Cardiac muscle cell (in vitro differentiated cells and primary cell): ENCODE measurements around the gene HNRNPF. TPM values are rescaled to one million over a fixed set of nuclear protein-coding genes. Genes with fewer than 3 reads are reported as not detected.
"Not testable (repeated sequence)": the region's sequence is repeated elsewhere in the genome, so short reads cannot be mapped to it uniquely, and the experiment has no call there.

Source experiments
- DNase-seq, 2 donors: peaks; one replicate each; pipeline versions ENCODE4 v3.0.0 to v3.0.0-alpha.2; 2010 to 2017; ENCODE audit warnings: low read depth in 1 of 2, low spot score in 1 of 2
- H3K27ac ChIP-seq: fragments of 200-600 bp; sonication (generic); 2 replicates; pipeline ENCODE4 v1.5.1; 2016
- H3K27me3 ChIP-seq: fragments of 200-600 bp; sonication (generic); 2 replicates; pipeline ENCODE4 v1.6.0; 2016; ENCODE audit warnings: control low read depth
- H3K36me3 ChIP-seq: fragments of 200-600 bp; sonication (generic); 2 replicates; pipeline ENCODE4 v1.5.1; 2016; ENCODE audit warnings: control low read depth
- H3K4me1 ChIP-seq: fragments of 200-600 bp; sonication (generic); 2 replicates; pipeline ENCODE4 v1.8.1; 2017; ENCODE audit warnings: low read depth, mild to moderate bottlenecking, mixed run types
- H3K4me3 ChIP-seq: fragments of 200-600 bp; sonication (generic); 2 replicates; pipeline ENCODE4 v1.5.1; 2016; ENCODE audit warnings: mild to moderate bottlenecking
- H3K9me3 ChIP-seq: fragments of 200-600 bp; sonication (generic); 2 replicates; pipeline ENCODE4 v1.5.1; 2017; ENCODE audit warnings: low read depth, mild to moderate bottlenecking, control low read depth
- CTCF ChIP-seq: IDR thresholded peaks from 2 replicates; pipeline ENCODE4 v1.5.1; 2012; ENCODE audit warnings: low read depth, mild to moderate bottlenecking, low read length
- polyA plus RNA-seq: library from polyadenylated mRNA; unstranded; fragments of >200 nt; fragmentation: Nextera tagmentation; extraction: Ambion mirVana; gene quantifications from 2 replicates; pipeline ENCODE4 v1.2.1, GENCODE V29; 2016
- total RNA-seq: library from RNA; depleted of rRNA; stranded (reverse); fragments of >200 nt; gene quantifications from 2 replicates; pipeline ENCODE4 v1.2.3, GENCODE V29; 2016

The HNRNPF gene
- total and polyA plus RNA-seq, 2 experiments from 2014 or later = 111 to 180 TPM

- H3K4me1 ChIP-seq = no peaks in the 10 kb centered on the region
- H3K9me3 ChIP-seq = no peaks in the 10 kb centered on the region
- H3K27me3 ChIP-seq = no peaks in the 10 kb centered on the region
- H3K27ac ChIP-seq = no peak overlapping the region
- DNase-seq = no peak
- H3K4me3 ChIP-seq = no peak overlapping the region
- no peaks in the 10 kb centered on the region for H3K36me3 ChIP-seq
- no peak for TF ChIP-seq CTCF
These were observed 68.9 kb downstream of the HNRNPF start for GRCh38 chr10:43340101-43340500.

- Histone ChIP-seq H3K9me3 (no peaks in the 10 kb centered on the region), H3K27me3 (no peaks in the 10 kb centered on the region), H3K27ac (no peak overlapping the region), H3K4me3 (no peak overlapping the region), H3K36me3 (no peaks in the 10 kb centered on the region), H3K4me1 (no peaks in the 10 kb centered on the region)
- DNase-seq = no peak
- no peak for TF ChIP-seq CTCF
These were observed 69.8 kb downstream of the HNRNPF start for GRCh38 chr10:43339136-43339535.

- H3K27ac ChIP-seq = no peak overlapping the region
- no peaks in the 10 kb centered on the region for H3K27me3 ChIP-seq
- no peak for DNase-seq
These were observed 70.9 kb downstream of the HNRNPF start for GRCh38 chr10:43338117-43338516.

GRCh38 chr10:43337536-43337935, 71.5 kb downstream of the HNRNPF start:
- H3K27me3 ChIP-seq, H3K4me3 ChIP-seq, DNase-seq, H3K9me3 ChIP-seq, H3K27ac ChIP-seq, H3K36me3 ChIP-seq, H3K4me1 ChIP-seq: not testable (repeated sequence)

More at GRCh38 chr10:43338117-43338516, 70.9 kb downstream of the HNRNPF start:
- no peak for TF ChIP-seq CTCF
- H3K4me3 ChIP-seq = no peak overlapping the region
- no peaks in the 10 kb centered on the region for H3K9me3 ChIP-seq
- no peaks in the 10 kb centered on the region for H3K4me1 ChIP-seq
- no peaks in the 10 kb centered on the region for H3K36me3 ChIP-seq

- DNase-seq = no peak
- no peaks in the 10 kb centered on the region for H3K36me3 ChIP-seq
- no peaks in the 10 kb centered on the region for H3K4me1 ChIP-seq
- no peak overlapping the region for H3K4me3 ChIP-seq
- no peaks in the 10 kb centered on the region for H3K9me3 ChIP-seq
- no peak for TF ChIP-seq CTCF
- H3K27ac ChIP-seq = no peak overlapping the region
- H3K27me3 ChIP-seq = no peaks in the 10 kb centered on the region
These were observed 72.2 kb downstream of the HNRNPF start for GRCh38 chr10:43336641-43337318.

GRCh38 chr10:43336061-43336460, 72.9 kb downstream of the HNRNPF start:
- H3K4me1 ChIP-seq = no peaks in the 10 kb centered on the region
- H3K27me3 ChIP-seq = no peaks in the 10 kb centered on the region
- H3K9me3 ChIP-seq = no peaks in the 10 kb centered on the region
- no peak overlapping the region for H3K4me3 ChIP-seq
- no peak for DNase-seq
- no peak for TF ChIP-seq CTCF
- no peak overlapping the region for H3K27ac ChIP-seq
- H3K36me3 ChIP-seq = no peaks in the 10 kb centered on the region

Other genes with a start within 250 kb of the HNRNPF start
- gene RASGEF1A, start 142.1 kb downstream of the HNRNPF start, total RNA-seq = 3.4 and 4.2 TPM in 2 replicates
- 0.91 and 4.4 TPM in 2 replicates for gene RASGEF1A, start 142.1 kb downstream of the HNRNPF start, polyA plus RNA-seq
- gene FXYD4, start 37.5 kb downstream of the HNRNPF start, total RNA-seq = not detected in 2 replicates
- 0.67 TPM in 1 of 2 replicates, not detected in the other for gene FXYD4, start 37.5 kb downstream of the HNRNPF start, polyA plus RNA-seq
- gene ZNF487, start 27.9 kb upstream of the HNRNPF start, total RNA-seq = 8.8 and 9.0 TPM in 2 replicates
- 5.3 and 6.0 TPM in 2 replicates for gene ZNF487, start 27.9 kb upstream of the HNRNPF start, polyA plus RNA-seq
- 2.5 and 6.1 TPM in 2 replicates for gene ZNF239, start 165.4 kb upstream of the HNRNPF start, total RNA-seq
- gene ZNF239, start 165.4 kb upstream of the HNRNPF start, polyA plus RNA-seq = 2.8 and 5.0 TPM in 2 replicates
- 2.2 and 2.5 TPM in 2 replicates for gene ZNF485, start 197.3 kb upstream of the HNRNPF start, total RNA-seq
- gene ZNF485, start 197.3 kb upstream of the HNRNPF start, polyA plus RNA-seq = 1.0 and 3.5 TPM in 2 replicates
- gene ZNF32, start 239.7 kb upstream of the HNRNPF start, total RNA-seq = 32.0 and 42.8 TPM in 2 replicates
- gene ZNF32, start 239.7 kb upstream of the HNRNPF start, polyA plus RNA-seq = 50.6 and 55.7 TPM in 2 replicates